Activated naive CD8-positive, alpha-beta T cell (primary cell): ENCODE results near the gene DNASE2B.

Source experiments
- H3K27ac Mint-ChIP-seq: one replicate; pipeline ENCODE4 v1.8.0; 2021; ENCODE audit warnings: mixed read lengths
- H3K27me3 Mint-ChIP-seq: one replicate; pipeline ENCODE4 v1.8.0; 2021; ENCODE audit warnings: mixed read lengths
- H3K36me3 Mint-ChIP-seq: one replicate; pipeline ENCODE4 v1.8.0; 2021; ENCODE audit warnings: mixed read lengths
- H3K4me1 Mint-ChIP-seq: one replicate; pipeline ENCODE4 v1.8.0; 2021; ENCODE audit warnings: low read depth, mixed read lengths
- H3K4me3 Mint-ChIP-seq: one replicate; pipeline ENCODE4 v1.8.0; 2021; ENCODE audit warnings: mild to moderate bottlenecking, mixed read lengths
- H3K9me3 Mint-ChIP-seq: one replicate; pipeline ENCODE4 v1.8.0; 2021; ENCODE audit warnings: low read depth, mixed read lengths

DNASE2B gene

GRCh38 chr1:84398175-84399155 is at the start of gene DNASE2B:
TSS of gene DNASE2B (plus strand) at chr1:84398484. CDS start at chr1:84398565, 81 bp downstream.
- Mint-ChIP-seq H3K36me3 (no peaks in the 10 kb centered on the region), H3K9me3 (no peaks in the 10 kb centered on the region), H3K27ac (no peak within 1 kb of the TSS), H3K4me1 (no peaks in the 10 kb centered on the region), H3K4me3 (no peak within 1 kb of the TSS), H3K27me3 (no peaks in the 10 kb centered on the region)

GRCh38 chr1:84348759-84349158 is 49.5 kb upstream of the DNASE2B start:
- H3K27me3 Mint-ChIP-seq = no peaks in the 10 kb centered on the region
- H3K4me3 Mint-ChIP-seq = no peak overlapping the region
- no peaks in the 10 kb centered on the region for H3K36me3 Mint-ChIP-seq
- H3K4me1 Mint-ChIP-seq = no peaks in the 10 kb centered on the region
- no peaks in the 10 kb centered on the region for H3K9me3 Mint-ChIP-seq
- no peak overlapping the region for H3K27ac Mint-ChIP-seq

DNA sequence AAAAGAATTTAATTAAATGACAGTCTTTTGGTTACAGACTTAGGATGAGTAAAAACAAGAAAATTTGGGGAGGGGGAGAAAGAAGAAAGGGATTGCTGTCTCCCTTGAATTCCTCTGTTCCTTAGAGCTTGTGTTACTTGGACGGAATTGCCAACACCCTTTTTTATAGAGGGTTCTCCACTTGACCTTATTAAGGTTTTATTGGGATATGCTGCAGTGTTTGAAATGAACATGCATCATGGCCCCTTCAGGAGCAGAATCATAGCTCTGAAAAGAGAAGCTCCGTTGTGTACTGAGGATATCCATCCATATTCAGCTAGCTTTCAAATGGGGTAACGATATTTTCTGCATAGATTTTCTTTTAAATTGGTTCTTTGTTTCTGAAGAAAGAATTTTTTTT is 48.2 kb upstream of the DNASE2B start:
- Mint-ChIP-seq H3K27ac (no peak overlapping the region), H3K4me1 (no peaks in the 10 kb centered on the region), H3K27me3 (no peaks in the 10 kb centered on the region), H3K4me3 (no peak overlapping the region), H3K9me3 (no peaks in the 10 kb centered on the region), H3K36me3 (no peaks in the 10 kb centered on the region)

GRCh38 chr1:84350550-84350949 is 47.7 kb upstream of the DNASE2B start:
- Mint-ChIP-seq H3K27me3 (no peaks in the 10 kb centered on the region), H3K36me3 (no peaks in the 10 kb centered on the region), H3K9me3 (no peaks in the 10 kb centered on the region), H3K27ac (no peak overlapping the region), H3K4me1 (no peaks in the 10 kb centered on the region), H3K4me3 (no peak overlapping the region)

DNA sequence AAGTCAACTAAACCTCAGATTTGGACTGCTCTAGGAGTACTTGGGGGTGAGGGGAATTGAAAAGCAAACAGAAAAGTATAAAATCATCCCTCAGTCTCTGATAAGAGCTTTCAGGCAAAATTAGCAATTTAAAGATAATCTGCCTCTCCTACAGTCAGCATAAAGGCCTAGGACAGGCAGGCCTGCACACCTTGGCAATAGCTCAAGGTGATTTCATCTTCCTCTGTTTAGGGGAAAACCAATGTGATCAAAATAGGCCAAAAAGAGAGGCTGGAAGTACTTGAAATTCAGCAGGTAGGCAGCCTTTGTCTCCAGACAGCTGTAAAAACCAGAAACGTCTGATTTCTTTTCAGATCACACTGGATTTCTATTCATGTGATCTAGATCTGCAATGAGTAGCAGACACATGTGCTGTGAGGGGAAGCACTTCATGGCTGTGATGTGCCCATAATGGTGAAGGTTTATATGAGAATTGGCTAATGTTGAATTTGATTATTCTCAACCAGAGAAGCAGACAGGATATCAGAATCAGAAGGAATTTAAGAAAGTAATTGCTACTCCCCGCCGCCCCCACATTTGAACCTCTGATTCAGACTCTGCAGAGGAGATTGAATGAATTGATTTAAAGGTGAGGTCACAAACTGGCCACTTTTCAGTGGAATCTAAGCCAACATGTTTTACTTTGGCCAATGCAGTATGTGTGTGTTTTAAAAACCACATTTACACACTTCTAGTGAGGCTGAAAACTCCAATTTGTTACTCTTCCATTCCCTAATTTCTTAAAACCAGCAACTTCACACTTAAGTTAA is 45.8 kb upstream of the DNASE2B start:
- H3K27me3 Mint-ChIP-seq = no peaks in the 10 kb centered on the region
- H3K27ac Mint-ChIP-seq = no peak overlapping the region
- H3K9me3 Mint-ChIP-seq = no peaks in the 10 kb centered on the region
- H3K4me1 Mint-ChIP-seq = no peaks in the 10 kb centered on the region
- no peak overlapping the region for H3K4me3 Mint-ChIP-seq
- H3K36me3 Mint-ChIP-seq = peaks cover 7% of the 10 kb centered on the region

- H3K27ac Mint-ChIP-seq = no peak overlapping the region
- peaks cover 10% of the 10 kb centered on the region for H3K36me3 Mint-ChIP-seq
These were observed 44.6 kb upstream of the DNASE2B start for GRCh38 chr1:84353695-84354094.

DNA sequence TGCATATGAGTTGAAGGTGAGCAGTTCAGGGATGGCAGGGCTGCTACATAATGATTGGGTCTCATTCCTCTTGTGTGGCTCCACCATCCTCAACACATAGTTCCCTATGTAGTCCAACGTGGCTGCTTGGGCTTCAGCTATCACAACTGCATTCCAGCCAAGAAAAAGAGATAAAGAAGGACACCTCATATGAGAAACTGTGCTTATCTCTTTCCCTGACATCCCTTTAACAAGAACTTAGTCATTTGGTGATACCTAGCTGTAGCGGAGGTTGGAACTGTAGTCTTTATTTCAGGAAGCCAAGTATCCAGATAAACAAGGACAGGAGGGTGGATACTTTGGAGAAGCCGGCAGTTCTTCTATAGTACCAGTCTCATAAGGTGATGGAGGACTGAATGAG is 42.7 kb upstream of the DNASE2B start:
- H3K27me3 Mint-ChIP-seq = peaks cover 3% of the 10 kb centered on the region
- no peaks in the 10 kb centered on the region for H3K9me3 Mint-ChIP-seq
- no peaks in the 10 kb centered on the region for H3K4me1 Mint-ChIP-seq
- H3K4me3 Mint-ChIP-seq = no peak overlapping the region
- no peak overlapping the region for H3K27ac Mint-ChIP-seq
- H3K36me3 Mint-ChIP-seq = peaks cover 10% of the 10 kb centered on the region

More at GRCh38 chr1:84353695-84354094, 44.6 kb upstream of the DNASE2B start:
- Mint-ChIP-seq H3K9me3 (no peaks in the 10 kb centered on the region), H3K4me1 (no peaks in the 10 kb centered on the region), H3K4me3 (no peak overlapping the region), H3K27me3 (peaks cover 3% of the 10 kb centered on the region)

DNA sequence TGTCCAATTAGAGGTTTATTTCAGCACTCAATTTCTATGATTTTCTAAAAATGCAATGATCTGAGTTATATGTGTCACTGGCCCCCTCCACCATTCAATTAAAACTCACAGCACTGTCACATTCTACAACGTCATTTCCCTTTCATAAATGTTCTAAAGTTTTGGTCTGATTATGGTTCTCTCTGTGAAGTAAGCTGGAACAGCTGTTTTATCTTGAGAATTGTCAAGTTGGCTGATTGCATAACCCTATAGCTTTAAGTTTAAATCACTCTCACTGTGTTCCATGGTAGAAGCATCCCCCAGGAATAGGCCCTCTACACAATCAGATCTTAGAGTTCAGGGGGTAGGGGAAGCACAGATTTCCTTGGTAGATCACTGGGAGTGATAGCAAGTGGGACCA is 41.4 kb upstream of the DNASE2B start:
- H3K27ac Mint-ChIP-seq = no peak overlapping the region
- peaks cover 3% of the 10 kb centered on the region for H3K27me3 Mint-ChIP-seq
- H3K4me3 Mint-ChIP-seq = no peak overlapping the region
- H3K36me3 Mint-ChIP-seq = peaks cover 10% of the 10 kb centered on the region
- no peaks in the 10 kb centered on the region for H3K4me1 Mint-ChIP-seq
- no peaks in the 10 kb centered on the region for H3K9me3 Mint-ChIP-seq

- no peak overlapping the region for H3K27ac Mint-ChIP-seq
- H3K27me3 Mint-ChIP-seq = peaks cover 3% of the 10 kb centered on the region
- peaks cover 10% of the 10 kb centered on the region for H3K36me3 Mint-ChIP-seq
- H3K9me3 Mint-ChIP-seq = no peaks in the 10 kb centered on the region
- H3K4me3 Mint-ChIP-seq = no peak overlapping the region
- no peaks in the 10 kb centered on the region for H3K4me1 Mint-ChIP-seq
These were observed 39.6 kb upstream of the DNASE2B start for GRCh38 chr1:84358695-84359094.

- Mint-ChIP-seq H3K27ac (no peak overlapping the region), H3K27me3 (peaks cover 3% of the 10 kb centered on the region)
These were observed 38.0 kb upstream of the DNASE2B start for GRCh38 chr1:84360316-84360715.

DNA sequence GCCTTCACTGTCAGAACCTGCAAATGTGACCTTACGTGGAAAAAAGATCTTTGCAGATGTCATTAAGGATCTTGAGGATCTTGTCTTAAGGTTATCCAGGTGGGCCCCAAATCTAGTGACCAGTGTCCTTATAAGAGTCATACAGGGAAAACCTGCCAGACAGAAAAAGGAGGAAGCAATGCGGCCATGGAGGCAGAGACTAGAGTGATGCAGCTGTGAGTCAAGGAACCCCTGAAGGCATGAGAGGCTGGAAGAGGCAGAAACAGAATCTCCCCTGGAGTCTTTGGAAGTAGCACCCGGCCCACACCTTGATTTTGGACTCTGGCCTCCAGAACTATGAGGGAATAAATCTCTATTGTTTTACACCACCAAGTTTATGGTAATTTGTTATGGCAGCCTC is 36.5 kb upstream of the DNASE2B start:
- Mint-ChIP-seq H3K9me3 (no peaks in the 10 kb centered on the region), H3K27me3 (peaks cover 3% of the 10 kb centered on the region), H3K4me1 (peaks cover 7% of the 10 kb centered on the region), H3K36me3 (peaks cover 7% of the 10 kb centered on the region), H3K27ac (no peak overlapping the region), H3K4me3 (no peak overlapping the region)

More at GRCh38 chr1:84360316-84360715, 38.0 kb upstream of the DNASE2B start:
- no peaks in the 10 kb centered on the region for H3K9me3 Mint-ChIP-seq
- H3K36me3 Mint-ChIP-seq = peaks cover 10% of the 10 kb centered on the region
- no peak overlapping the region for H3K4me3 Mint-ChIP-seq
- peaks cover 2% of the 10 kb centered on the region for H3K4me1 Mint-ChIP-seq

DNA sequence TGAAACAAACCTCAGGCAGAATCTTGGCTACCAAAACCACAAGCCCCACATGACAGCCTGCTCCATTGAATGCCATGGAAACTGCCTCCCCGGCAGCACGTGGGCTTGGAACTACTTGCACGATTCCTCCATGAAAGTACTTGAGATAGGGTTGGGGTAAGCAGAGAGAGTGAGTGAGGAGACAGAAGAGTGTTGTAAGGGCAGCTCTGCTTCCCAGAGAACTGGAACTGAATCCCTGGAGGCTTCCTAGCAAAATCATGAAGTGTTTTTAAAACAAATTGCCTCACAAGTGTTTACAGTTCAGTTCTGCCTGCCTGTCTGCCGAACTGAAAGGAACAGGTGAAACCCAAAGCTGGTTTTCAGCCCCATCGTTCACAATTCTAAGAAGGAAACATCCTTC is 35.3 kb upstream of the DNASE2B start:
- H3K27ac Mint-ChIP-seq = no peak overlapping the region
- H3K27me3 Mint-ChIP-seq = peaks cover under 1% of the 10 kb centered on the region
- no peaks in the 10 kb centered on the region for H3K9me3 Mint-ChIP-seq
- peaks cover 3% of the 10 kb centered on the region for H3K36me3 Mint-ChIP-seq
- H3K4me3 Mint-ChIP-seq = no peak overlapping the region
- peaks cover 7% of the 10 kb centered on the region for H3K4me1 Mint-ChIP-seq

GRCh38 chr1:84363622-84364021 is 34.7 kb upstream of the DNASE2B start:
- no peak overlapping the region for H3K4me3 Mint-ChIP-seq
- H3K4me1 Mint-ChIP-seq = peaks cover 7% of the 10 kb centered on the region
- no peaks in the 10 kb centered on the region for H3K9me3 Mint-ChIP-seq
- H3K36me3 Mint-ChIP-seq = peaks cover 3% of the 10 kb centered on the region
- H3K27ac Mint-ChIP-seq = no peak overlapping the region
- H3K27me3 Mint-ChIP-seq = no peaks in the 10 kb centered on the region

DNA sequence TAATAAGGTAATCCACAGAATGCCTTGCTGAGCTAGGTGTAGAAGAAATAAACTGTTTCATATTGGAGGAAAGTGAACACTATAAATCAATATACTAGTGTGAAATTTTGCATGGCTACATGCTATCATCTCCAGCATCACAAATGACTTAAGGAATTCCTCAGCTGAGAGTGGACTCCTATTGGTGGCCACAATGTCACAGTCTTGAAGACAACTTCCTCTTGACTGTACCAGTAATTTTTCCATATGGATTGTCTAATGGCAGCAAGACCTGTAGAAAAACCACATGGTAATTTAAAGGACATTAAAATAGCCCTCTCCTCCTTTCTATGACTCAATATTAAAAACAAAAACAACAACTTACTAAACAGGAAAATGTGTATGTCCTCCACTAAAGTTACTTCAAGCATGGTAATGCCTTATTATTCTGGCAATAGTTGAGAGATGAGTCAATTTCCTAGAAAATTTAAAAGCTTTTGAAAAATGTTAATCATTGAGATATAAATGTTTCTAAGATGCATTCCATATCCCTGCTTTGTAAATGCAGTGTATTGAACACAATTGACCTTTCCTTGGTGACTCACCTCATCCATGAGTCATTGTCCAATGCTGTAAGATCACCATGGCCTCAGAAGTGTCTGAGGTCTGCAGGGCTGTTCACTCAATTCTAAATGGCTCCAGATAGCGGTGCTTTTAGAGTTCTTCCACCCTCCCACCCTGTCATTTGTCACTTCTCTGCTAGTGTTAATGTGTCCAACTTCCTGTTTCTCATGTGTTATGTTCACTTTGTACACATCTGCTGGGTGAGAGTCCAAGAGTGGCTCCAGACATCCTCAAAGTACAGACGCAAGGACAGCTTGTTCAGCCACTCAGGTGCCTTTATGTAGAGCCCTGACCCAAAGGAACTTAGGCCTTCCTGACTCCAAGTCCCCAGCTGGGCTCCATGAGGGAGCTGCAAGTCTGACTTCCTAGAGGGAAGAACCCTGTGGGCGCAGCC is 32.8 kb upstream of the DNASE2B start:
- H3K27me3 Mint-ChIP-seq = no peaks in the 10 kb centered on the region
- peaks cover 7% of the 10 kb centered on the region for H3K4me1 Mint-ChIP-seq
- H3K4me3 Mint-ChIP-seq = no peak overlapping the region
- peaks cover 3% of the 10 kb centered on the region for H3K36me3 Mint-ChIP-seq
- peak overlapping the region; percentile 19 for H3K27ac Mint-ChIP-seq
- H3K9me3 Mint-ChIP-seq = no peaks in the 10 kb centered on the region
